Esophagus muscularis mucosa (tissue), 4 donors: Measurements from ENCODE around the gene OPRL1. TPM values are rescaled to one million over a fixed set of nuclear protein-coding genes. Genes with fewer than 3 reads are reported as not detected.

Source experiments
- DNase-seq: peaks from one replicate; pipeline ENCODE4 v3.0.0-alpha.2; 2017; ENCODE audit errors: extremely low spot score
- H3K27ac ChIP-seq, 4 donors: fragments of 200-600 bp; sonication (generic); replicated peaks in 1 of 4; 1 replicate in 3 of 4; 2 replicates in 1 of 4; pipeline ENCODE4 v1.5.1; 2016 to 2019; ENCODE audit warnings: mild to moderate bottlenecking in 1 of 4
- H3K27me3 ChIP-seq, 4 donors: fragments of 200-600 bp; sonication (generic); one replicate each; pipeline versions ENCODE4 v1.5.1 to v1.6.0; 2016 to 2019
- H3K36me3 ChIP-seq, 4 donors: fragments of 200-600 bp; sonication (generic); one replicate each; pipeline ENCODE4 v1.5.1; 2016 to 2019
- H3K4me1 ChIP-seq, 4 donors: fragments of 200-600 bp; sonication (generic); one replicate each; pipeline ENCODE4 v1.5.1; 2016 to 2019
- H3K4me3 ChIP-seq, 4 donors: fragments of 200-600 bp; sonication (generic); 1 replicate in 2 of 4; 2 replicates in 2 of 4; pipeline ENCODE4 v1.5.1; 2016 to 2019; ENCODE audit warnings: mild to moderate bottlenecking in 4 of 4, moderate library complexity in 1 of 4
- H3K9me3 ChIP-seq, 4 donors: fragments of 200-600 bp; sonication (generic); 1 replicate in 3 of 4; 2 replicates in 1 of 4; pipeline ENCODE4 v1.5.1; 2016 to 2019
- EP300 ChIP-seq: sonication (generic); formaldehyde crosslinking; IDR thresholded peaks from one replicate; pipeline ENCODE4 v1.6.1; 2017; ENCODE audit warnings: antibody characterized with exemption
- POLR2A ChIP-seq: fragments of 450-650 bp; IDR thresholded peaks from one replicate; pipeline ENCODE4 v1.6.1; 2017; ENCODE audit warnings: antibody characterized with exemption, moderate library complexity, mild to moderate bottlenecking, low read depth
- POLR2AphosphoS5 ChIP-seq, 2 donors: sonication (generic); formaldehyde crosslinking; IDR thresholded peaks; one replicate each; pipeline ENCODE4 v1.6.1; 2017; ENCODE audit warnings: antibody characterized with exemption in 2 of 2
- WGBS: methylation state at CpG from one replicate; pipeline ENCODE4 v1.1.5; 2018; 5-methylcytosine and 5-hydroxymethylcytosine counted together
- intact Hi-C: fragments of 100-400 bp; cut with DNase I; formaldehyde crosslinking; loops from one replicate; pipeline ENCODE4 v1.15.1; 2023
- total RNA-seq, 4 donors: library from RNA; depleted of rRNA; stranded (reverse); fragments of >200 nt; gene quantifications; one replicate each; pipeline versions ENCODE4 v1.1.0 to v1.2.1, GENCODE V29; 2016
- TF ChIP-seq, protein P1 (sequence below), 3 experiments: fragments of 200-600 bp in 2 of 3; fragments of 450-650 bp in 1 of 3; sonication (generic) in 2 of 3; IDR thresholded peaks; one replicate each; pipeline ENCODE4 v1.5.1; 2017 to 2019; ENCODE audit warnings: antibody characterized with exemption in 3 of 3, mild to moderate bottlenecking in 2 of 3, moderate library complexity in 1 of 3

The OPRL1 gene
- total RNA-seq, 4 donors from 2014 or later: 0.42 to 1.4 (median 0.87) TPM

DNA sequence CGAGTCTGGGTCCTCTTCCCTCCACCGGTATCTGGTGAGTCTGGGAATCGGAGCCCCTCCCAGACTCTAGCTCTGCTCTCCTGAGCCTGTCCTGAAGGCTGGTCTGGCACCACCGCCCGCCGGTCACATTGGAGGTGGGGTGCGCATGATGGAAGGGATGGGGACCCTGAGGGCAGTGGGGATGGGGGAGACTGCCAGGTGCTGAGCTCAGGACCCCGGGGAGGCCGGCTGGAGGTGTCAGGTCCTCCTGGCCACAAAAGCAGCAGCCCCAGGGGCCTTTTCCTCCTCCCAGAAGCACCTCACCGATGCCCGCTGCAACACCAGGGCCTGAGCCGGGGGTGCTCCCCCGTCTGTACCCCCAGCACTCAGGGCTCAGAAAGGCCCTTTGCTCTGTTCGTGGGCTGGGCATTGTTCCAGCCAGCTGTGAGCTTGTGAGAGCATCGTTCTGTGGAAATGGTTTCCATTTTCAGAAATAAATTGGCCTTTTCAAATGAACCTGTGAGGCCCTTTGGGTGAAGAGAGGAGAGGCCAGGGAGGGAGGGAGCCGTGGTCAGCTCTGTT is 30.0 kb downstream of the OPRL1 start:
- H3K27me3 ChIP-seq: peaks cover 0 to 36% (median 0%) of the 10 kb centered on the region in 4 donors
- intact Hi-C loops: no loop called here
- 40% methylated on average over 2 of the region's 16 CpGs for WGBS
- H3K9me3 ChIP-seq: no peaks in the 10 kb centered on the region
- no peaks in the 10 kb centered on the region for H3K36me3 ChIP-seq
- no peak for DNase-seq
- H3K4me3 ChIP-seq: no peak overlapping the region
- H3K4me1 ChIP-seq: no peaks in the 10 kb centered on the region
- no peak overlapping the region for H3K27ac ChIP-seq
- TF ChIP-seq POLR2AphosphoS5 (IDR thresholded peaks at IDR 0.05) (no peak), EP300 (no peak), POLR2A (no peak)
- TF ChIP-seq, protein P1, sequence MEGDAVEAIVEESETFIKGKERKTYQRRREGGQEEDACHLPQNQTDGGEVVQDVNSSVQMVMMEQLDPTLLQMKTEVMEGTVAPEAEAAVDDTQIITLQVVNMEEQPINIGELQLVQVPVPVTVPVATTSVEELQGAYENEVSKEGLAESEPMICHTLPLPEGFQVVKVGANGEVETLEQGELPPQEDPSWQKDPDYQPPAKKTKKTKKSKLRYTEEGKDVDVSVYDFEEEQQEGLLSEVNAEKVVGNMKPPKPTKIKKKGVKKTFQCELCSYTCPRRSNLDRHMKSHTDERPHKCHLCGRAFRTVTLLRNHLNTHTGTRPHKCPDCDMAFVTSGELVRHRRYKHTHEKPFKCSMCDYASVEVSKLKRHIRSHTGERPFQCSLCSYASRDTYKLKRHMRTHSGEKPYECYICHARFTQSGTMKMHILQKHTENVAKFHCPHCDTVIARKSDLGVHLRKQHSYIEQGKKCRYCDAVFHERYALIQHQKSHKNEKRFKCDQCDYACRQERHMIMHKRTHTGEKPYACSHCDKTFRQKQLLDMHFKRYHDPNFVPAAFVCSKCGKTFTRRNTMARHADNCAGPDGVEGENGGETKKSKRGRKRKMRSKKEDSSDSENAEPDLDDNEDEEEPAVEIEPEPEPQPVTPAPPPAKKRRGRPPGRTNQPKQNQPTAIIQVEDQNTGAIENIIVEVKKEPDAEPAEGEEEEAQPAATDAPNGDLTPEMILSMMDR (IDR thresholded peaks at IDR 0.05): no peak

- no peak overlapping the region for H3K27ac ChIP-seq
- intact Hi-C loops: no loop called here
- TF ChIP-seq, protein P1 (IDR thresholded peaks at IDR 0.05): no peak
- TF ChIP-seq EP300 (no peak), POLR2AphosphoS5 (IDR thresholded peaks at IDR 0.05) (no peak)
- 95% methylated on average over 4 of the region's 10 CpGs for WGBS
- H3K4me3 ChIP-seq: no peak overlapping the region
- no peak for DNase-seq
- no peaks in the 10 kb centered on the region for H3K4me1 ChIP-seq
- no peaks in the 10 kb centered on the region for H3K9me3 ChIP-seq
- no peaks in the 10 kb centered on the region for H3K36me3 ChIP-seq
- peaks cover 0 to 32% (median 0%) of the 10 kb centered on the region in 4 donors for H3K27me3 ChIP-seq
These were observed 30.7 kb downstream of the OPRL1 start for GRCh38 chr20:64110411-64111068.

GRCh38 chr20:64111841-64112641 is 32.2 kb downstream of the OPRL1 start:
- WGBS: 68% methylated on average over 14 of the region's 19 CpGs
- intact Hi-C loops: no loop called here
- no peaks in the 10 kb centered on the region for H3K36me3 ChIP-seq
- no peaks in the 10 kb centered on the region for H3K4me1 ChIP-seq
- no peaks in the 10 kb centered on the region for H3K9me3 ChIP-seq
- no peak for DNase-seq
- H3K27ac ChIP-seq: no peak overlapping the region
- H3K27me3 ChIP-seq: peaks cover 0 to 23% (median 0%) of the 10 kb centered on the region in 4 donors
- no peak for TF ChIP-seq EP300
- no peak for TF ChIP-seq POLR2AphosphoS5 (IDR thresholded peaks at IDR 0.05)
- no peak overlapping the region for H3K4me3 ChIP-seq

DNA sequence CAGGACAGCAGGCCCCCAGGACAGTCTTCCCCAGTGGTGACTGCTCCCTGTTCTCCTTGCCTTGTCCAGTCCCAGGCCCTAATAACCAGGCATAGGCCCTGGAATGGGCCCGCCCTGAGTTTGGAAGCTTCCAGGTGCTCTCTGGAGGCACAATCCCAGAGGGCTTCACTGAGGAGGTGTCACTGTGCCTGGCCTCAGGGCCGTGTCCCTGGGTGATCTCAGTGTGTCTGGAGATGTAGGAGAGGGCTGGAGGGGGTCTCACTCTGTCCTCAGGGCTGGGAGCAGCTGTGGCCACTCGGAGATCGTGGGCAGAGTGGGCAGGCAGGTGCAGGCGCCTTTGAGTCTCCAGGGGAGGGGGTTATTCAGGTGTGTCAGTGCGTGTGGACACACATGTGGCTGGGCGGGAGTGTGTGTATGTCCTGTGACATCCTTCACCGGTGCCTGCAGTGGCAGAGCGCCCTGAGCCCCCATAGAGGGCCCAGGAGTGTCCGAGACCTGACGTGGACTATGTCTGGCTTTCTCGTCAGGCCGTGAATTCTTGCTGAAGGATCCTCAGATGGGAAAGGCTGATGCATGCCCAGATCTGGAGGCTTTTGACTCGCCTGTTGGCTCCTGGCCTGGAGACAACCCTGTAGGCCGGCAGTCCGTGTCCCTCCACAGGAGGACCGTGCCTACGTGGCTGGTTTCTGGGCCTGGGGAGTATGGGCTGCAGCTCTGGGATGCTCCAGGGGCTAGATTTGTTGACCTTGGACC is 33.0 kb downstream of the OPRL1 start:
- DNase-seq: no peak

More for the DNA sequence above, 33.0 kb downstream of the OPRL1 start:
- Histone ChIP-seq H3K27me3 (peaks cover 0 to 16% (median 0%) of the 10 kb centered on the region in 4 donors), H3K9me3 (no peaks in the 10 kb centered on the region), H3K27ac (no peak overlapping the region), H3K36me3 (no peaks in the 10 kb centered on the region), H3K4me1 (no peaks in the 10 kb centered on the region), H3K4me3 (no peak overlapping the region)
- intact Hi-C loops: no loop called here
- 67% methylated on average over 16 of the region's 18 CpGs for WGBS
- TF ChIP-seq EP300: no peak
- no peak for TF ChIP-seq POLR2A
- no peak for TF ChIP-seq POLR2AphosphoS5 (IDR thresholded peaks at IDR 0.05)
- TF ChIP-seq, protein P1 (IDR thresholded peaks at IDR 0.05): no peak
